Glomerular visceral epithelial cell (primary cell): Measurements from ENCODE around the gene CYB5D1.
A peak's percentile ranks its signal among the peaks of the same experiment; 100 is the strongest.
"Not testable (repeated sequence)": the region's sequence is repeated elsewhere in the genome, so short reads cannot be mapped to it uniquely, and the experiment has no call there.

ENCODE experiments used
- DNase-seq: peaks from one replicate; pipeline ENCODE4 v3.0.0-alpha.2; 2016; ENCODE audit errors: extremely low spot score

Gene CYB5D1, protein sequence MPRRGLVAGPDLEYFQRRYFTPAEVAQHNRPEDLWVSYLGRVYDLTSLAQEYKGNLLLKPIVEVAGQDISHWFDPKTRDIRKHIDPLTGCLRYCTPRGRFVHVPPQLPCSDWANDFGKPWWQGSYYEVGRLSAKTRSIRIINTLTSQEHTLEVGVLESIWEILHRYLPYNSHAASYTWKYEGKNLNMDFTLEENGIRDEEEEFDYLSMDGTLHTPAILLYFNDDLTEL

GRCh38 chr17:7857713-7858521, at the start of gene CYB5D1:
CYB5D1 (plus strand) TSS chr17:7858003; CDS start chr17:7858135, 132 bp downstream.
- DNase-seq, result peak; percentile 91

DNA sequence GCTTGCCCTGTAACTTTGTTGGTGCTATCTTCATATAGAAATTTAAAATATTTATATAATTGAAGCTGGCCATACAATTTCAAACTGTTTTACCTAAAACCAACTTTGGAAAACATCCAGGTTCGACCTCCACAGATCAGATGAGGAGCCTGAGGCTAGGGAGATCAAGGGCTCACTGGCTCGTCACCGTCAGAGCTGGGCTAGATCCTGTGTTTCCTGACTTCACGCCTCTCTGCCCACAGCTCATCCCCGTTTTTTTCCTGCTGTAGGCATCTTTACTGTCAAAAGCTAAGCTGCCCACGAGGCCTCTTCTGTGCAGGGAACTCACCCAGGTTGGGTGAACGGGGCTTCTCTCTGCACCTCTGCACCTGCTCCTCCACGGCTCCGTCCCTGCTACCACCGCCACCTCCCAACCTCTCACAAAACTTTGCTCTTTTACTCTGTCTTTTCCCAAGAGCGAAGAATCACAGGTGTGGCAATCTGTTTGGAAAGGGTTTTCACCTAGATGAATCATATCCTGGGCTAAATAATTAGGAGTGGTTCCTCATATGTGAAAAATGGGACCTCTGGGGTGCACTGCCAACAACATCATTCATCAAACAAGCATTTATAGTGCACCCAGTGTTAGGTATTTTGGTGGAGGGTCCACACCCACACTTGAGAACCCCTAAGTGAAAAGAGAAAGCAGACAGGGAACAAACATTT, 48.6 kb upstream of the CYB5D1 start:
- peak; percentile 30 for DNase-seq

GRCh38 chr17:7809791-7810343, 47.9 kb upstream of the CYB5D1 start:
- not testable (repeated sequence) for DNase-seq

GRCh38 chr17:7811251-7811650, 46.6 kb upstream of the CYB5D1 start:
- no peak for DNase-seq

GRCh38 chr17:7814969-7815368, 42.8 kb upstream of the CYB5D1 start:
- DNase-seq, result no peak

- DNase-seq, result no peak
Observed at GRCh38 chr17:7816926-7817642, 40.7 kb upstream of the CYB5D1 start.

- DNase-seq, result no peak
Observed at GRCh38 chr17:7817643-7817964, 40.2 kb upstream of the CYB5D1 start.

GRCh38 chr17:7818026-7818425, 39.8 kb upstream of the CYB5D1 start:
- DNase-seq, result no peak

- DNase-seq, result no peak
Observed at GRCh38 chr17:7818746-7819645, 38.8 kb upstream of the CYB5D1 start.

- DNase-seq, result no peak
Observed at GRCh38 chr17:7820231-7820630, 37.6 kb upstream of the CYB5D1 start.

- no peak for DNase-seq
Observed at GRCh38 chr17:7822126-7822525, 35.7 kb upstream of the CYB5D1 start.

GRCh38 chr17:7823581-7824001, 34.2 kb upstream of the CYB5D1 start:
- no peak for DNase-seq

DNA sequence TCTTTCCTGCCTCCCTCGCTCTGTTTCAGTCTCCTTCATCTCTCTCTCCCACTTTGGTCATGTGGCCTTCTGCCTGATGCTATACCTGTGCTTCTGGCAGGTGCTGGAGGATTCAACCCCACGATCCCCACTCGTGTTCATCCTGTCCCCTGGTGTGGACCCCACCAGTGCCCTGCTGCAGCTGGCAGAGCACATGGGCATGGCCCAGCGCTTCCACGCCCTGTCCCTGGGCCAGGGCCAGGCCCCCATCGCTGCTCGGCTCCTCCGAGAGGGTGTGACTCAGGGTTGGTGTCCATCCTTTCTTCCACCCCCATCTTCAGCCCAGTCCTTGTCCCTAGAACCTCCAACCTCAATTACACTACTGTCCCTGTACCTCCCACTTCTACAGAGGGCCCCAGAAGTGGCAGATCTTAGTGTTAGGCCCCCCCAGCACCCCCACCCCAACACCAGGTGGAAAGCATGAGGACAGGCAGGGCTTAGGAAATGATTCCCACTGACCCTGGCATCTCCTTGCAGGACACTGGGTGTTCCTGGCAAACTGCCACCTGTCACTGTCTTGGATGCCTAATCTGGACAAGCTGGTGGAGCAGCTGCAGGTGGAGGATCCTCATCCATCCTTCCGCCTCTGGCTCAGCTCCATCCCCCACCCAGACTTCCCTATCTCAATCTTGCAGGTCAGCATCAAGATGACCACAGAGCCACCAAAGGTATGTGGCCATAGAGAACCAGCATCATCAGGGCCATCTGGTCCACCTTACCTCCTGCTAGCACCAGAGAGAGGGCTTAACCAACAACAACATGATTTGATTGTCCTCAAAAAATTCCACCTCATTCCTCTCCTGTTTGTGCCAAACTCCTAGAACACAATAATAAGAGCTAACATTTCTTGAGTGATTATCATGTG, 33.5 kb upstream of the CYB5D1 start:
- no peak for DNase-seq

GRCh38 chr17:7825206-7825990, 32.4 kb upstream of the CYB5D1 start:
- DNase-seq, result no peak

- DNase-seq, result no peak
Observed at GRCh38 chr17:7830616-7831015, 27.2 kb upstream of the CYB5D1 start.

GRCh38 chr17:7831233-7831632, 26.6 kb upstream of the CYB5D1 start:
- no peak for DNase-seq

GRCh38 chr17:7832431-7832830, 25.4 kb upstream of the CYB5D1 start:
- no peak for DNase-seq

DNA sequence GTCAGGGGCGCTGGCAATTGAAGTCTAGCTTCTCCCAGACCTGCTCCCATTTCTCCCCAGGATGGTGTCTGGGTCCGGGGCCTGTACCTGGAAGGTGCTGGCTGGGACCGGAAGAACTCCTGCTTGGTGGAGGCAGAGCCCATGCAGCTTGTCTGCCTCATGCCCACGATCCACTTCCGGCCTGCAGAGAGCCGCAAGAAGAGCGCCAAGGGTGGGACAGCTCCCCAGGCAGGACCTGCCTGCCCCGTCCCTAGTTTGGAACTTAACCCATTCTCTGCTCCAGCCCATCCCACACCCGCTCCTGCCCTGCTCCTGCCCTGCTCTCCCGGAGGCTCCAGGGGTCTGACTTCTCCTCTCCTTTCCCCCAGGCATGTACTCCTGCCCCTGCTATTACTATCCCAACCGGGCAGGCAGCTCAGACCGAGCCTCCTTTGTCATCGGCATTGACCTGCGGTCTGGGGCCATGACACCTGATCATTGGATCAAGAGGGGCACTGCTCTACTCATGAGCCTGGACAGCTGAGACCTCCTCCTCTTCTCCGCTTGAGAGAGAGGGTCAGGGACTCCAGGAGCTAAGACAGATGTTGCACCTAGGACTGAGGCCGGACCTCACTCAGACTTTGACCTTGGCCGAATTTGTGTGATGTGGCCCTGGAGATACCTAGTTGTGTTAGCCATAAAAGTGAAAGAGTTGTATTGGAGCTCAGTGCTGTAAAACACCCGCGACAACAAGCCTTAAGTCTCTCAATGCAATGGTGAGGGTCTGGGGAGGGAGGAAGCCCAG, 24.6 kb upstream of the CYB5D1 start:
- DNase-seq, result no peak
